PC-3 (cell line): ENCODE results near the gene C18orf32.

Experiments used
- EZH2phosphoT487 ChIP-seq: fragments of 300-600 bp; sonication (generic); IDR thresholded peaks from 2 replicates; pipeline ENCODE4 v1.6.1; 2018; ENCODE audit warnings: mild to moderate bottlenecking, antibody characterized with exemption, low read length, borderline replicate concordance
- TF ChIP-seq, protein P1 (sequence below): fragments of 300-600 bp; sonication (generic); conservative IDR thresholded peaks from 2 replicates; pipeline ENCODE4 v1.5.1; 2017; ENCODE audit warnings: antibody characterized with exemption, low read depth, mild to moderate bottlenecking, low read length

DNA sequence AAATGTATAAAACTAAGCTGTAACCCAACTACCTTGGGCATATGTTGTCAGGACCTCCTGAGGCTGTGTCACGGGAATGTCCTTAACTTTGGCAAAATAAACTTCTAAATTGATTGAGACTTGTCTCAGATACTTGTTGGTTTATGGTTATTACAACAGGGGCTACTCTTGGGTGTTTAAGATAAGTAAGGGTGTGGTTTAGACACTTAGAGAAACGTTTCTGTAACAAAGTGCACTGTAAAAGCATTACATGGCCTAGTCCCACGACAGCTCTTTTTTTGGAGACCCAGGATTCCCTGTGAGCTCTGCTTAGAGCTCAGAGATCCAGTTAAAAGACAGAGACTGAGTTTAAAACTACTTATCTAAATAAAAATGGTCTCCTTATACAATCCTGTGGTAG lies 42.6 kb upstream of the C18orf32 start:
- TF ChIP-seq, protein P1, sequence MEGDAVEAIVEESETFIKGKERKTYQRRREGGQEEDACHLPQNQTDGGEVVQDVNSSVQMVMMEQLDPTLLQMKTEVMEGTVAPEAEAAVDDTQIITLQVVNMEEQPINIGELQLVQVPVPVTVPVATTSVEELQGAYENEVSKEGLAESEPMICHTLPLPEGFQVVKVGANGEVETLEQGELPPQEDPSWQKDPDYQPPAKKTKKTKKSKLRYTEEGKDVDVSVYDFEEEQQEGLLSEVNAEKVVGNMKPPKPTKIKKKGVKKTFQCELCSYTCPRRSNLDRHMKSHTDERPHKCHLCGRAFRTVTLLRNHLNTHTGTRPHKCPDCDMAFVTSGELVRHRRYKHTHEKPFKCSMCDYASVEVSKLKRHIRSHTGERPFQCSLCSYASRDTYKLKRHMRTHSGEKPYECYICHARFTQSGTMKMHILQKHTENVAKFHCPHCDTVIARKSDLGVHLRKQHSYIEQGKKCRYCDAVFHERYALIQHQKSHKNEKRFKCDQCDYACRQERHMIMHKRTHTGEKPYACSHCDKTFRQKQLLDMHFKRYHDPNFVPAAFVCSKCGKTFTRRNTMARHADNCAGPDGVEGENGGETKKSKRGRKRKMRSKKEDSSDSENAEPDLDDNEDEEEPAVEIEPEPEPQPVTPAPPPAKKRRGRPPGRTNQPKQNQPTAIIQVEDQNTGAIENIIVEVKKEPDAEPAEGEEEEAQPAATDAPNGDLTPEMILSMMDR, result no peak
- no peak for TF ChIP-seq EZH2phosphoT487
